Hepatocyte (in vitro differentiated cells): ENCODE results near the gene AKT1.

ENCODE experiments used
- EZH2phosphoT487 ChIP-seq: fragments of 200-600 bp; sonication (generic); IDR thresholded peaks from one replicate; pipeline ENCODE4 v1.6.1; 2018; ENCODE audit warnings: antibody characterized with exemption, mild to moderate bottlenecking, low read depth, moderate library complexity; ENCODE audit not compliant: unreplicated experiment, severe bottlenecking
- TF ChIP-seq, protein P1 (sequence below): fragments of 200-600 bp; sonication (generic); IDR thresholded peaks from 2 replicates; pipeline ENCODE4 v1.5.1; 2016; ENCODE audit warnings: antibody characterized with exemption, mild to moderate bottlenecking; ENCODE audit not compliant: poor library complexity

DNA sequence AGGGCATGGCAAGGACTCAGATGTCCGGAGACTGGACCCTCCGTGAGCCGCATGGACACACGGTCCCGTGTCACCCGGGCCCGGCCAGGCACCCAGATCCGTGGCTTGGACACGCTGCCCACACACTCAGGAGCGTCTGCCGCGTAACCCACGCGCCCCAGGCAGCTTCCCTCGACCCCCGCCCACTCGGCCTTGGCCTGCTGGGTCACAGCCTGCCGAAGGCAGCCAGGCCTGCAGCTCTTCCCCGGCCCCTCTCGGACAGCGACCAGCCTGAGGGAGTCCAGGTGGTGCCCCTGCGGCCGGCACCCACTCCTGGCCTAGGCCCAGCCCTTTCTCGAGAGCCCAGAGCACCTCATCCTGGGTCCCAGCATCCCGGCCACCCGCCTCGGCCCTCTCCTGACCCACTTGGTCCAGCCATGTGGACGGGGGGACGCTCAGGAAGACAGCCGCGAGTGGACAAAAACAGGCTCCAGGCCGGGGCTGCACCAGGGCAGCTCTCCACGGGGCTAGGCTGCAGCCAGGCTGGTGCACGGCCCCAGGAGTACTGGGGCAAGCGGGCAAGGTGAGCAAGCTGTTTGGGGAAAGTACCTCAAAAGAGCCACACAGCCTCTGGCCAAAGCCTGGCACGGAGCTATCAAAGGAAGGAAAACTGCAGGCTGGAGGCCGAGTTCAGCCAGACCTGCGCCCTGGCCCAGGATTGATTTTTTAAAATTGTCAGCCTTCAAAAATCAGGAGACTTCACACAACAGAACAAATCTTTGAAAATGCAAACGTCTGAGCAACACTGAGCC lies 6.5 kb downstream of the AKT1 start:
- TF ChIP-seq, protein P1, sequence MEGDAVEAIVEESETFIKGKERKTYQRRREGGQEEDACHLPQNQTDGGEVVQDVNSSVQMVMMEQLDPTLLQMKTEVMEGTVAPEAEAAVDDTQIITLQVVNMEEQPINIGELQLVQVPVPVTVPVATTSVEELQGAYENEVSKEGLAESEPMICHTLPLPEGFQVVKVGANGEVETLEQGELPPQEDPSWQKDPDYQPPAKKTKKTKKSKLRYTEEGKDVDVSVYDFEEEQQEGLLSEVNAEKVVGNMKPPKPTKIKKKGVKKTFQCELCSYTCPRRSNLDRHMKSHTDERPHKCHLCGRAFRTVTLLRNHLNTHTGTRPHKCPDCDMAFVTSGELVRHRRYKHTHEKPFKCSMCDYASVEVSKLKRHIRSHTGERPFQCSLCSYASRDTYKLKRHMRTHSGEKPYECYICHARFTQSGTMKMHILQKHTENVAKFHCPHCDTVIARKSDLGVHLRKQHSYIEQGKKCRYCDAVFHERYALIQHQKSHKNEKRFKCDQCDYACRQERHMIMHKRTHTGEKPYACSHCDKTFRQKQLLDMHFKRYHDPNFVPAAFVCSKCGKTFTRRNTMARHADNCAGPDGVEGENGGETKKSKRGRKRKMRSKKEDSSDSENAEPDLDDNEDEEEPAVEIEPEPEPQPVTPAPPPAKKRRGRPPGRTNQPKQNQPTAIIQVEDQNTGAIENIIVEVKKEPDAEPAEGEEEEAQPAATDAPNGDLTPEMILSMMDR: no peak
- TF ChIP-seq EZH2phosphoT487: no peak
